ENCODE results near the gene PROC. TPM values are rescaled to one million over a fixed set of nuclear protein-coding genes. Genes with fewer than 3 reads are reported as not detected.

Gene PROC
- total RNA-seq = not detected

GRCh38 chr2:127418300-127419111 lies at the start of gene PROC:
Gene PROC (plus strand): TSS chr2:127418427. CDS start chr2:127419943, 1,516 bp downstream.

GRCh38 chr2:127387655-127388422 lies 30.4 kb upstream of the PROC start, which contains the start of gene MAP3K2:
Gene MAP3K2 (minus strand): TSS chr2:127387975. CDS start chr2:127343129, 44,846 bp downstream.

Small RNA genes within 50 kb of the gene (small RNA-seq; reads per million reads assigned to genes)
- gene MIR4783 (ENCODE audit: low replicate concordance) (not detected), gene RNU4-48P (ENCODE audit: low replicate concordance) (not detected)

Other genes starting within 250 kb of the PROC start
- gene CYP27C1, start 198.1 kb upstream of the PROC start, total RNA-seq = 3.1 TPM
- 72.0 TPM for gene ERCC3, start 124.3 kb upstream of the PROC start, total RNA-seq
- gene MAP3K2, start 30.5 kb upstream of the PROC start, total RNA-seq = 58.8 TPM
- gene IWS1, start 108.1 kb downstream of the PROC start, total RNA-seq = 50.4 TPM
- not detected for gene MYO7B, start 117.3 kb downstream of the PROC start, total RNA-seq
- 6.3 TPM for gene GPR17, start 227.7 kb downstream of the PROC start, total RNA-seq